ENCODE results near the gene SLFN14.
A peak's percentile ranks its signal among the peaks of the same experiment; 100 is the strongest.
"Not testable (repeated sequence)": the region's sequence is repeated elsewhere in the genome, so short reads cannot be mapped to it uniquely, and the experiment has no call there.

SLFN14 gene

DNA sequence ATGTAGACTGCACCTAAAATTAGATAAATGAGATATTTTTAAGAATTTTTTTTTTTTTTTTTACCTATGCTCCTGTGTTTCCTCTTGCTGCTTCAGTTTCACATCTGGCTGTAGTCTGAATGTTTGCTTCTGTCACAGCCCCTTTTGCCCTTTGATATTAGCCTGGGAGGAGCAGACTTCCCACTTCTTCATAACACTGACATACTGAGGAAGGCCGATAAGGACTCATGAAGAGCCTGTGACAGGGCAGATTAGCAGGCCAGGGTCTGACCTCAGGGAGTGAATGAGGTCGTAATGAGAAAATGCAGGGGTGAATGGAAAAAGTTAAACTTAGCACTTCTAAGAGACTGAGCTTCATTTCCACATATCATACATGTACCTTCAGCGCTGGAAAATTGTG lies at the start of gene SLFN14:
SLFN14 (minus strand) TSS at position 117 of the 400 bp plus-strand sequence. CDS start 2,757 bp downstream, outside the sequence.
- no peak for DNase-seq

DNA sequence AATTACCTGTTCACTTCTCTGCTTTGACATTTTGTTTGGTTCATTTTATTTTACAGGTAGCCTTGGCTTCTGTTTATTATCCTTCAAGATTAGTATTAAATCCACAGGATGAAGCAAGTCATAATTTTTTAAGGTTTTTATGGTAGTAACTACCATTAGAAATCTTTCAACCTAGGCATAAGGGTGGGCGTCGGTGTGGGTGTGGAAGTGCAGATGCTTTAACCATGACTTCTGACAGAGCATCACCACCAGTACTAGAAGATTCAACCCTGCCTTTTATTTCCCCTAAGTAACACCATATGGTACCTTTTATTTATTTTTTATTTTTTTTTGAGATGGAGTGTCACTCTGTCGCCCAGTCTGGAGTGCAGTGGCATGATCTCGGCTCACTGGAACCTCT lies 49.2 kb upstream of the SLFN14 start:
- no peak for DNase-seq

DNA sequence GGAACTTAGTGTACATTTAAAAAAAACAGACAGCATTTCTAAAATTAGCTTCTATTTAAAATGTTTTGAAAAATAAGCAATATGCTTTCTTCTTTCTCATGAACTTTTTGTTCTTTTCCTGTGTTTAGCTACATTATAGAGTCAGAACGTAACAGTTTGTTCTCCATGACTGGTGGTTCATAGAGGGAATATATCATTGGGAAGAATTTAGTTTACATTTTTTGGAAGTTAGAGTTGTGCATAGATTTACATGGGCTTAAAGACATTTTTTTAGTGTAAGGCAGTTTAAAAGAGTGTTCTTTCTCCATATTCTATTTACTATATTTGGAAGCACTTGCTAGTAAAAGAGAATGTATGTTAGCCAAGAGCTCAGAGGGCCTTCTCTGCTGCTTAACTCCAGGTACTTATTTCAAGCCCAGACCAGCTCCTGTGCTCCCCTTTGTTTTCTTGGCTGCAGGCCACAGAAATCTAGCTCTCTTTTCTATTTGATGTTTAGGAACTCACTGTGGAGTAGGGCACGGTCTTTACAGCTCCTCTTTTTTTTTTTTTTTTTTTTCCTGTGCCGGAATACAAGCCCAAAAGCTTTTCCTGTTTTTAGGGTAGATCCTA lies 46.7 kb upstream of the SLFN14 start:
- no peak for DNase-seq

DNA sequence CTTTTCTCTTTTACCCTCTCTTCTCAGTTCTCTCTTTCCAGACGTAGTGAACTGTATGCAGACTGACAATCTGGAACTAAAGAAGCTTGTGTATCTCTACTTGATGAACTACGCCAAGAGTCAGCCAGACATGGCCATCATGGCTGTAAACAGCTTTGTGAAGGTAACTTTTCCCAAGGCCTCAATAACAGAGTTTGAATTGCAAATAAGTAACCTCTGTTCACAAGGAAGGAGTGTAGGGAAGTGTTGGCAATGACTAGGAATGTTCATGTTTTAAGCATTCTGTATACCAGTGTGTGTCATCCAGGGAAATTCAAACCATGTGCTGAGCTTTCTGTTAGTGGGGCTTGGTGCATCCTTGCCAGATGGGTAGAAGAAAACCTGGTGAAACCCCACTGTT lies 45.1 kb upstream of the SLFN14 start:
- no peak for DNase-seq

DNA sequence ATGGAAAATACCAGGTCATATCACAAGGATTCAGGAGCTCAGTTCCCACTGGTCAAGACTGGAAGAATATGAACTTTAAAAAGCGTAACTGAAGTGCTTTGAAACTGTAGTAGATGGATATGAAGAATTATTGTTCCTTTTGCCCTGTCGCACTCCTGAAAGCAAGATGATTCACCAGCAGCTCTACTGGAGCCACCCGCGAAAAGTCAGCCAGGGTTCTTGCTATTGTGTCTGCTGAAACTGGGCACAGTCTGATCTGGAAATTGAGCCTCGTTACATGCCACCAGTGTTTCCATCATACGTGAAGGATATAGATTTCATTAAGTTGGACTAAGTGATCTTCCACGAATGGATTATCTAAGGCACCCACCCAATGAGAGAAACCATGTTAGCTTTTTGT lies 43.1 kb upstream of the SLFN14 start:
- DNase-seq: no peak

DNA sequence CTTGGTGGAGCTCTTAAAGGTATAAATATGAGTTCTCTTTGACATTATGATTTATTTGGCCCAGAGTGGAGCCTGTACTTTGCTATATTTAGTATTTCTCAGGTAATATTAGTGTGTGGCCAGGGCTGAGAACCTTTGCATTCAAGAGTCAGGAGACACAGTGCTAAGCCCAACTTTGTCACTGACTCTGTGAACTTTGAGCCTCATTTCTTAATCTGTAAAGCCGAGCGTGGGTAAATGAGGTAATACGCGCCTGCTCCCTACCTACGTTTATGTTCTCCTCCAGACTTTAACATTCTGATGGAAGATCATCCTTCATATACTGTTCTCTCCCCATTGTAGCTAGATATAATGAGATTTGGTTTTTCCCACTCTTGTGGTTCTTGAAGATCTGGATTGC lies 37.0 kb upstream of the SLFN14 start:
- DNase-seq: no peak

DNA sequence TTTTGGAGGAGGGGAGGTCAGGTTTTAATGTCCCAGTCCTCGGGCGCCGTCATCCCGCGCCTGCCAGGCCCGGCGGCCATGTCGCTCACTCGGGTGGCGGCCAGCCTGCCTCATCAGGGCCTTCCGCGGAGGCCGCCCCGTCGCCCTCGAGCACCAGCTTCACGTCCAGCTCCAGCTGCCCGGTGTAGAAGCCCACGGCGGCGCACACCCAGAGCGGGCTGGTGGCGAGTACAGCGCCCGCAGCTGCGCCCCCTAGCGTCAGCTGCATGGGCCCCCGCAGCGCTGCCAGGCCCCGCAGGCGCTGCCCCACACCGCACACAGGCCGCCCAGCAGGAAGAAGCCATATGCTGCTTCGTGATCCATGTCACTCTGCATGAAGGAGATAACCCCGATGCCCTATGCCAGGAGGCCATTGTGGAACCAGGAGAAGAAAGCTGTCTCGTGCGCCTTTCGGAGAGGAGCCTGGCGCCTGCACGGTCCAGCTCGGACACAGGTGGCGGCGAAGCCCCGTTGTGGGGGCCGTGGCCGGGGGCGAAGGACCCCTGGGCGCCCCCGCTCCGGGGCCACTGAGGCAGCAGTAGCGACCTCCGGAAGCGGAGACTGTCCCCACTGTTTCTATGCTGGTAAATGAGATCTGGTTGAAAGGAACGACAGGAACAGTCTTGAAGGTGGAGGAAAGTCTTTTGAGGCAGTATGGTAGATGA lies 36.1 kb upstream of the SLFN14 start:
- no peak for DNase-seq

DNA sequence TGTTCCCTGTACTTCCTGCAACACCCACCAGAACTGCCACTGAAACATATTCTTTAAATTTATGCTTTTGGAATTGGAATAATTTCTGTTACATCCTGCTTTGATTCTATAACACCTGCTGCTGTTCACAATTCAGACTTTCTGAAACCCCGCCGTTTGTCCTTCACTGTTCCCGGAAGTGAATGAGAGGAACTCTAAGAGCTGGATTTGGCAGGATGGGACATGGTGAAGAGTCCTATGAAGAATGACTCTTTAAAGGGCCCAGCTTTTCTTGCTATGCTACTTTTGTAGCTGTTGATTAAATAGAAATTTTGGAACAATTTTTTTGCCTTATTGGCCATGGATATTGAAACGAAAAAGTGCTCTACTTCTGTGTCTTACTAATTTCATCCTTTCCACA lies 35.5 kb upstream of the SLFN14 start:
- DNase-seq: no peak

DNA sequence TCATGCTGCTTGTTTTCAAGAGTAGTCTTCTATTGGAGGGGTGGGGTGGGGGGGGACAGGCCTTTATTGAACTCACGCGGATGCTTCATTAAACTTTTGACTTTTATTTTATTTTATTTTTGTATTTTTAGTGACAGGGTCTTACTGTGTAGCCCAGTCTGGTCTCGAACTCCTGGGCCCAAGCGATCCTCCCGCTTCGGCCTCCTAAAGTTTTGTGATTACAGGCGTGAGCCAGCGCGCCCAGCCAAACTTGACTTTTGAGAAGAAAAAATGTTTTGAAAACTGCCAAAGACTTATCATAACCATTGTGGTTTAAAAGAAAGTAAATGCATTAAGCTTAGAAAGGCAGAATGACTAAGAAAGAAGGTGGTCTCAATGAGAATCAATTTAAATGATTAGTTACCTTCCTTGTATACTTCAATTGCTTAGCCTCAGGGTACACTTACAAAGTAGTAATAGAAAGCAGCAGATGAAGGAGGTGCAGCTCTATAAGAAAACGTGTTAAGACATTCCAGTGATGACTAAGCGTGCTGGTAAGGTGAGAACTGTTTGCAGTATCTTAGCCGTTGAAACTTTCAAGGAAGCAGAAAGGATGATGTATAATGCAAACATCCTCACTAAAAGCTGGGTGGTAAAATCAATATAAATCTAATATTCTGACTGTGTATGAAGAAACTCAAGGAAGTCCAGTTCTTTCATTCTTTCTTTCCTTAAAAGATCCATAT lies 27.7 kb upstream of the SLFN14 start:
- no peak for DNase-seq

DNA sequence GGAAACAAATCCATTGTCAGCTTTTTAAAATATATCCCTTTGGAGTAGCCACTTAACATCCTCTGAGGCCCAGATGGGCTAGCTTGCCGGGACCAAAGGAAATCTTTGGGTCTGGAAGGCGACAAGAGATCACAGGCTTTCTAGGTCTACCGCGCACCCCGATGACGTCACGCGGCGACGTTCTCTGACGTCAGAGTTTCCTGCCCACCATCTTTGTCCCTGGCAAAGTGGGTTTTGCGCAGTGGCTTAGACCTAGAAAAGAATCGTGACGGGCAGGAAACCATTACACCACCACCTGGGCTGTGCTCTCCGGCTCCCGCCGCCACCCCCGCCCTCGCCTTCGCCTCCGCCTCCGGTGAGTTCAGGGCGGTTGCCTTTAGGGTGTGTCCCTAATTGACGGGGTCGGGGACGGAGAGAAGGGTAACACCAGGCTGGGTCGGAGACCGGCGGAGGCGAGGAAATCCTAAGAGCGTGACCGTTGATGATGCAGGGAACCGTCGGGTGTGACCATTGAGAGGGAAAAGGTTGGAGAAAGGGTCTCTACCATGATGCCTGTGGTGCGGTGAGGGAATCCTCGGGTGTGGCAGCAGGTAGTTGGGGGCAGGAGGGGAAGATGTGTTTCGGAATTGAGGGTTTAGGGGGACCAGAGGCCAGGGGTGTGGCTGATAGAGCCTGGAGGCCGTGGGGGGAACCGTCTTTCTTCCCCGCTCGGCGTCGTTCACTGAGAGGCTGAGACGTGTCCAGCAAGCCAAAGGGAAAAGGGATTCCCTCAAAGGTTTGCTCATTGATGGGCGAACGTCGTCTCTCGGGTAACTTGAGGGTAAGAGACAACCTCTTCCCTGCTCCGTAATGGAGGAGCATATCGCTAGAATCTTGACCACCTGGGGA lies 26.7 kb upstream of the SLFN14 start, which contains the start of gene AP2B1:
AP2B1 (plus strand) TSS at position 249 of the 888 bp plus-strand sequence. CDS start 6,709 bp downstream, outside the sequence.
- DNase-seq: peak; percentile 68

DNA sequence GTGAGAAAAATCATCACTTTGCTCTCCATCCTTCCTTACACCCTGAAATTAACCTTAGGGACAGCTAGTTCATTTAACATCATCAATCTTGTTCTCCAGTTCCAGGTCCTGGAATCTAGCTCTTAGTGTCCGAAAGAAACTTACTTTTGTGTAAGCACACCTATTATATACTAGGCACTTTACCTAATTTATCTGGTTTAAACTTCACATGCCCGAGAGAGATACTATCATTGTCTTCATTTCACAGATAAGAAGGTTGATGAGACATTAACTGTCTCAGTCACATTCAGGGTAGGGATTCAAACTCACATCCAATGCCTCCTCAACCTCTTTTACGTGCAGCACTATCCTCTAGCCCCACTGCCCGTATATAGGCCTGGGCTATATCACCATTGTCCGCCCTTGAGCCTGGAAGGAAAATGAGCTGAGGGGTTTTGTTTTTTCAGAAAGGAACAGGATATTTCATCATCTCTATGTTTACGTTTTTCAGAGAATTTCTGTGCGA lies 26.0 kb upstream of the SLFN14 start:
- no peak for DNase-seq

DNA sequence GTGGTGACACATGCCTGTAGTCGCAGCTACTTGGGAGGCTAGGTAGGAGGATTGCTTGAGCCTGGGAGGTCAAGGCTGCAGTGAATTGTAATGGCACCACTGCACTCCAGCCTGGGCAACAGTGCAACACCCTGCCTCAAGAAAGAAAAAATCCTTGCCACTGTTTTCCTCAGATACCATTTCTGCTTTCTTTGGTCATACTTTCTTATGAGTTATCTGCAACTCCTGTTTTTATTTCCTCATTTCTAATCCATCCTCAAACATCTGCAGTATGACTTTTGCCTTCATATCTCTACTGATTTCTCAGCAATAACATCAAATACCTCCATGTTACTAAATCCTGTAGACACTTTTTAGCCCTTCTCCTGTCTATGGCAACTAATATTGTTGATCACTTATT lies 23.4 kb upstream of the SLFN14 start:
- no peak for DNase-seq

DNA sequence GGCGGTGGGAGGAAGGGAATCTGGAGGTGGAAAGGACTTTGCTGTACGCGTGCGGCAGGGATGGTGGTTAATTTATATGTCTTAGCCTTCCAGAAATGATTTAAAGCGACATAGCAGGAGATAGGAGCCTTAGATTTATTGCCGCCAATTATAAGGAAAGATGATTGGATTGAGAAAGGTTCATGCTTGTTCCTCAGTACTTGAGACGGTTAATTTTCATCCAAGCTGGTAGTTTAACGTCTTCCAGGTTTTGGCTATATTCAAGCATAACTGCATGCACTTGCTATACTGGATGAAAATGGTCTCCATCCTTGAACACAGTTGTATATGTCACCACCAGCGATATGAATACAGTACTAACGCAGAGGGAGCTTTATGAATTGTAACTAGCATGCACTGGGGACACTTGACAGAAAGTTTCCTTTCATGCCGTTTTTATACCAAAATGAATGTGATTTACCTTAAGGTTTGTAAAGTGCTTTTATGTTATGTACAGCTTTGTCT lies 18.4 kb upstream of the SLFN14 start:
- no peak for DNase-seq

DNA sequence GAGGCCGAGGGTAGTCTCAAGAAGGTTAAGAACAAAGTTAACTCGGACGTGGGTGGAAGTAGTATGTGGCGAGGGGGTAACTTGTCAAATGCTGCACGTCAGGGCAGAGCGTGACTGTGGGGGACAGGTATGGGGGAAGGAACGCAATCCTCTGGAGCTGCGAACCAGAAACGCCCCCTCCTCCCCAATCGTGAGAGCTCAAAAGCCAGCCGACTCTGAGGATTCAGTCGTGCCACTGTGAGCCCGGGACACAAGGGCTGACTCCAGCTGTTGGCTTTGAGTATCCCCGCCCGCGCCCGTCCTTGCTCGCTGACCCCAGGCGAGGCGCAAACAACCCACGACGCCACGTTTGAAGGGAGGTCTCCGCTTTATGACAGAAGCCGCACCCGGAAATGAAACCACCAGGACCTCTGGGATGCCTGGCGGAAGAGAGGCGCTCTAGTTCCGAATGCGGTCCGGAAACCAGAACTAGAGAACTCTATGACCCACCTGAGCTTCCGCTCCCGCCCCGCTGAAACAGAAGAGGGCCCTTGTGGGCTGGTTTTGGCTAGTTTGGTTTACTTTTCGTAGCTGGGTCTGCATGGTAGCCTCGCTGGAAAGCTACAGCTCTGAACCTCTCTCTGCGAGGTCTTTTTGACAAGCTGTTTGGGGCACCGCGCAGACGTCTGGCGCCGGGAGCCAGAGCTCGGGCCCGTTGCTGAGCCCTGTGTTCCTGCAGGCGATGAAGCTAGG lies 17.7 kb upstream of the SLFN14 start, which contains the start of gene PEX12:
PEX12 (minus strand) TSS at position 375 of the 732 bp plus-strand sequence. CDS start 550 bp downstream, outside the sequence.
- DNase-seq: peak; percentile 41

DNA sequence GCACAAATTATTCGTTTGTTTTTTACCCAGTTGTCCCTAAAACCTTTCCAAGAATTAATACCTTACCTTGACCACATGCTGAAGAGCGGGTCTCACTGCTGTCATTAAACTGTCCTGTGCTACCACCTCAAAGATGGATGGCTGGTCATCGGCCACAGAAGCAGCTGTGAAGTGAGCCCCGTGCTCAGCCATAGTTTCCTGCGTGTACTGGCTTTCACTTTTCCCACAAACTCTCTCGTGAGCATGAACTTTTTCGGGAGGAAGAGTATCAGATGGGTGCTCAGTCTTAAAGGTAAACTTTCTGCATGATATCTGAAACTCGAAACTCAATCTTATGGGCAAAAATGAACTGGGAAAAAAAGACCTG lies 17.2 kb upstream of the SLFN14 start:
- no peak for DNase-seq

DNA sequence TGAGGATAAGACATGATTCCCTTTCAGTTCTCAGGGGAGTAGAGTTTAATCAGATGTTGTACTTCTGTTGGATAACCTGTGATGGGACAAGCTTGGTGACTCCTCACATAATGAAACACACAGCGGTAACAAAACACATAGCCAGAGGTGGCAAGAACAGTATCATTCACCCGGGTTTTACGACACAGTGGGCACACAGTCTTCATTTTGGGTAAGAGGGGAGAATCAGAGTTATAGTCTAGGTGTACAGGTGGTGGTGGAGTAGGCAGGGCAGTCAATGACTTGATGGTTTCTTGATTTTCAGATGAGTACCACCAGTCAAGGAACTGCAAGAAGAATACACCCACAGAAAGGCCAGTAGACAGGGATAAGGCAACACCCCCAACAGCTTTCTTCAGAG lies 15.1 kb upstream of the SLFN14 start:
- no peak for DNase-seq

DNA sequence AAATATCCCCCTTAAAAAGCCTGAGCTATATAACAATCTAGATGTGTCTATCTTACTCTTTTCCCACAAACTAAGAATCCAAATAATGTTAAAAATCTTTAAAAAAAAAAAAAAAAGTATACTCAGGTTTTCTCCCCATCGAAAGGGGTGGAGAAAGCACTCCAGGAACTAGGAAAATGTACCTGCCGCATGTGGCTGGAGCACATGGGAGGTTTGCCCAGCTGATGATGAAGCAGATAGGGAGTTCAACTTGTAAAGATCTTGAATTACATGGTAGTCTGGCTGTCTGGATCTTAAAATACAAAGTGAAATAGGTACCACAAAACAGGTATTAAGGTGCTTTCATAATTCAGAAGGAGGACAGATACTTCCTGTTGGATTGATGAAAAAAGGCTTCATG lies 8.8 kb upstream of the SLFN14 start:
- no peak for DNase-seq

DNA sequence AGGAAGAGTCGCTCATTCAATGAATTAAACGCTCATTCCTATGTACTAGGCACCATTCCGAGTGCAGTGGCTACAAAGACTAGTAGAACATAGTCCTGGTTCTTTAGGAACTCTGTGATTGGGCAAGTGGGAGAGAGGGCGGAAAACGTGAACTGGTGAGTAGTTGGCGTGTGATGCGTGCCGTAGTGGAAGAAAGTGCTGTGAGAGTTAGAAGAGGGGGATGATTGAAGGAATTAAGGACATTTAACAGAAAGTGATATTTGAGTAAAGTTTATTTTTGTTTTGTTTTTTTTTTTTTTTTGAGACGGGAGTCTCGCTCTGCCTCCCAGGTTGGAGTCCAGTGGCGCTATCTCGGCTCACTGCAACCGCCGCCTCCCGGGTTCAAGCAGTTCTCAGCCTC lies 7.9 kb upstream of the SLFN14 start:
- no peak for DNase-seq

DNA sequence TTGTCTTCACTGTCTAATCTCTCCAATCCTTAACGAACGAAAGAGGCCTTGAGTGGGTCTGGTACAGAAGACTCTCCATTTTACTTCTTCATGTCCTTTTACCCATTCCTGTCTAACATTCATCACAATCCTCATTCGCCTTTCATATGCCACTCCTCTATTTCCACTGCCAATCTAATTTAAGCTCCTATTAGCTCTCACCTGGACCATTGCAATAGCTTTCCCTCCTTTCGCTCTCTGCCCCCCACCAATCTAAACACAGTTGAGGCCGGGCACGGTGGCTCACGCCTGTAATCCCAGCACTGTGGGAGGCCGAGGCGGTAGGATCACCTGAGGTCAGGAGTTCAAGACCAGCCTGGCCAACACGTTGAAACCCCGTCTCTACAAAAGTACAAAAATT lies 6.3 kb upstream of the SLFN14 start:
- DNase-seq: no peak

DNA sequence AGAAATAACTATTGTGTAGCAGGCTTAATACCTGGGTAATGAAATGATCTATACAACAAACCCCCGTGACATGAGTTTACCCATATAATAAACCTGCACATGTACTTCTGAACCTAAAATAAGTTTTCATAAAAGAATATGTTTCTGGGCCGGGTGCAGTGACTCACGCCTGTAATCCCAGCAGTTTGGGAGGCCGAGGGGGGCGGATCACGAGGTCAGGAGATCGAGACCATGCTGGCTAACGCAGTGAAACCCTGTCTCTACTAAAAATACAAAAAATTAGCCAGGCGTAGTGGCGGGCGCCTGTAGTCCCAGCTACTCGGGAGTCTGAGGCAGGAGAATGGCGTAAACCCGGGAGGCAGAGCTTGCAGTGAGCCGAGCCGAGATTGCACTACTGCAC lies 2.6 kb upstream of the SLFN14 start:
- DNase-seq: not testable (repeated sequence)

DNA sequence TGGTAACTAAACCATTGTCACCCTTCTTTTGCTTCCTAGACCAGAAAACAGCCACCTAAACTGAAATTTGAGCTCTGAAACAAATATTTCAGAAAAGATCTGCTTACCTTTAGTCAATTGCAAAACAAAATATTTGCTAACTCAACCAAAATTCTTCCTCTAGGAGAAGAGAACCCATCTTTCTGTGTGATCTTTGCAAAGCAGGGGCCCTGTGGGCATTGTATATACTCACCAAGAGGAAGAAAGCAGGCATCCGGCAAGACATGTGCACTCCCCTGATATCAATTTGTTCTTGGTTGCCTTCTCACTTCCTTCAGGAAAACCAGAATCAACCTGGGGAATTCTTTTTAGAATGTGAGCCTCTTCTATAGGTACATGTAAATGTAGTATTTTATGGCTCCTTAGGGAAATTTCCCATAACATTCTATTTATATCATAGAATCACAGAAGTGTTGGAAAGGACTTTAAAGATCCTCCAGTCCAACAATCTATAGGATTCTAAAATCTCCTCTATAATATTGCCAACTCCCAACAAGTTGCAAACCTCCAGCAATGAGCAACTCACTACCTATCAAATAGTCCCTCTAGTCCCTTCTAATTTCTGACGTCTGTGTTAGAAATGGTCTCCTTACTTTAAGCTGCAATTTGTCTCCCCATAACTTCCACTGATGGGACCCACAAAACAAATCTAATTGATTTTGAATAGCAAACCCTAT lies 966 bp downstream of the SLFN14 start:
- no peak for DNase-seq

Data from NCI-H1048 (cell line).